SU-DHL-6 (cell line): ENCODE measurements around the gene UNC5C.
A peak's percentile ranks its signal among the peaks of the same experiment; 100 is the strongest.

Experiments
- EZH2phosphoT487 ChIP-seq: fragments of 200-600 bp; sonication (generic), shearing (Covaris generic); conservative IDR thresholded peaks from 2 replicates; pipeline ENCODE4 v1.6.1; 2018; ENCODE audit warnings: mild to moderate bottlenecking, antibody characterized with exemption, low read length, moderate library complexity, mixed read lengths
- TF ChIP-seq, protein P1 (sequence below): fragments of 200-600 bp; sonication (generic); IDR thresholded peaks from one replicate; pipeline ENCODE4 v1.5.1; 2017; ENCODE audit warnings: antibody characterized with exemption, mild to moderate bottlenecking, low read length, moderate library complexity; ENCODE audit not compliant: insufficient read depth, poor library complexity, severe bottlenecking

DNA sequence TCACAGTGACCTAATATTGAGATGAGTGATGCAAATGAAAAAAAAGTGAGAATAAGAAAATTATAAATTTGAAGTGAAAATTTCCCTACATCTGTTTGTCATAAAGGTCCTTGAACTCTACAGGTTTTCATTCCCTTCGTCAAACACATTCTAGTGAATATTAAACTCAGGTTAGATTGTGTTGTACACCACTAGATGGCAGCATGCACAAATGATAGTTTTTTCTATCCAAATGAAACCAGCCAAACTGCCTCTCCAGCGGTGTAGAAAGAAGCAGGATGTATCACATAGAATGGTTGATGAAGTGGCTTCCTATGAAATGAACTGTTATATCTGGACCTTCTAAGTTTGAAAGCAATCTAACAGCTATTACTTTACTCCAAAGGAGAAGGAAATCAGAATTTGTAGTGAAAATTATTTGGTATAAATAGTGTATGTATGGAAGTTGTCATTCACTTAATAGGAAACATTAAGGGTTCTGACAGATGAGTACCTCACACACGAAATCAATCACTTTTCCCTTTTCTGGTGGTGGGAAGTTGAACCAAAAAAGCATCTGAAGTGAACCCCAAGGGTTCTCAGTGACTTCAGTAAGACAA is 382.7 kb downstream of the UNC5C start:
- TF ChIP-seq, protein P1, sequence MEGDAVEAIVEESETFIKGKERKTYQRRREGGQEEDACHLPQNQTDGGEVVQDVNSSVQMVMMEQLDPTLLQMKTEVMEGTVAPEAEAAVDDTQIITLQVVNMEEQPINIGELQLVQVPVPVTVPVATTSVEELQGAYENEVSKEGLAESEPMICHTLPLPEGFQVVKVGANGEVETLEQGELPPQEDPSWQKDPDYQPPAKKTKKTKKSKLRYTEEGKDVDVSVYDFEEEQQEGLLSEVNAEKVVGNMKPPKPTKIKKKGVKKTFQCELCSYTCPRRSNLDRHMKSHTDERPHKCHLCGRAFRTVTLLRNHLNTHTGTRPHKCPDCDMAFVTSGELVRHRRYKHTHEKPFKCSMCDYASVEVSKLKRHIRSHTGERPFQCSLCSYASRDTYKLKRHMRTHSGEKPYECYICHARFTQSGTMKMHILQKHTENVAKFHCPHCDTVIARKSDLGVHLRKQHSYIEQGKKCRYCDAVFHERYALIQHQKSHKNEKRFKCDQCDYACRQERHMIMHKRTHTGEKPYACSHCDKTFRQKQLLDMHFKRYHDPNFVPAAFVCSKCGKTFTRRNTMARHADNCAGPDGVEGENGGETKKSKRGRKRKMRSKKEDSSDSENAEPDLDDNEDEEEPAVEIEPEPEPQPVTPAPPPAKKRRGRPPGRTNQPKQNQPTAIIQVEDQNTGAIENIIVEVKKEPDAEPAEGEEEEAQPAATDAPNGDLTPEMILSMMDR, result peak; percentile 15
- no peak for TF ChIP-seq EZH2phosphoT487
